ENCODE results near the gene DIS3L.
"Not testable (repeated sequence)": the region's sequence is repeated elsewhere in the genome, so short reads cannot be mapped to it uniquely, and the experiment has no call there.

The DIS3L gene

GRCh38 chr15:66278056-66278455, 15.3 kb upstream of the DIS3L start:
- no peak for DNase-seq (ENCODE audit: low read depth)

GRCh38 chr15:66278671-66279070, 14.7 kb upstream of the DIS3L start:
- no peak for DNase-seq (ENCODE audit: low read depth)

GRCh38 chr15:66284271-66284670, 9.1 kb upstream of the DIS3L start:
- DNase-seq (ENCODE audit: low read depth) = no peak

GRCh38 chr15:66285533-66286280, 7.7 kb upstream of the DIS3L start:
- DNase-seq (ENCODE audit: low read depth) = no peak

GRCh38 chr15:66287461-66288057, 5.8 kb upstream of the DIS3L start:
- no peak for DNase-seq (ENCODE audit: low read depth)

GRCh38 chr15:66288093-66288492, 5.3 kb upstream of the DIS3L start:
- DNase-seq (ENCODE audit: low read depth) = no peak

GRCh38 chr15:66288551-66289185, 4.7 kb upstream of the DIS3L start:
- DNase-seq (ENCODE audit: low read depth) = no peak

- no peak for DNase-seq (ENCODE audit: low read depth)
Observed at GRCh38 chr15:66290007-66290406, 3.4 kb upstream of the DIS3L start.

- DNase-seq (ENCODE audit: low read depth) = no peak
Observed at GRCh38 chr15:66290518-66290917, 2.9 kb upstream of the DIS3L start.

GRCh38 chr15:66291816-66292570, 1.4 kb upstream of the DIS3L start:
- DNase-seq (ENCODE audit: low read depth) = no peak

- no peak for DNase-seq (ENCODE audit: low read depth)
Observed at GRCh38 chr15:66292571-66293418, 573 bp upstream of the DIS3L start.

- no peak for DNase-seq (ENCODE audit: low read depth)
Observed at GRCh38 chr15:66294157-66294931, 976 bp downstream of the DIS3L start.

GRCh38 chr15:66294932-66295235, 1.5 kb downstream of the DIS3L start:
- DNase-seq (ENCODE audit: low read depth) = no peak

GRCh38 chr15:66296186-66296585, 2.8 kb downstream of the DIS3L start:
- DNase-seq (ENCODE audit: low read depth) = no peak

GRCh38 chr15:66298803-66299251, 5.5 kb downstream of the DIS3L start:
- DNase-seq (ENCODE audit: low read depth) = no peak

GRCh38 chr15:66302489-66303278, 9.3 kb downstream of the DIS3L start:
- no peak for DNase-seq (ENCODE audit: low read depth)

GRCh38 chr15:66304425-66304824, 11.1 kb downstream of the DIS3L start:
- not testable (repeated sequence) for DNase-seq (ENCODE audit: low read depth)

GRCh38 chr15:66306381-66306780, 13.0 kb downstream of the DIS3L start:
- no peak for DNase-seq (ENCODE audit: low read depth)

- no peak for DNase-seq (ENCODE audit: low read depth)
Observed at GRCh38 chr15:66308531-66308930, 15.2 kb downstream of the DIS3L start.

GRCh38 chr15:66309828-66310227, 16.5 kb downstream of the DIS3L start:
- DNase-seq (ENCODE audit: low read depth) = no peak

Measured in activated T-helper 1 cell treated with Interleukin-2 at 50 U/mL for 16 hours (primary cell).